Stimulated activated CD8-positive, alpha-beta memory T cell treated with anti-CD3 and anti-CD28 coated beads, Interleukin-15, amount 100 ng/mL, for 1 hour (primary cell): ENCODE results near the gene CENPM.

Source experiments
- DNase-seq: peaks from one replicate; pipeline ENCODE4 v3.0.0-alpha.2; 2020; ENCODE audit warnings: low read depth

Gene CENPM

GRCh38 chr22:41913040-41913719 is 33.8 kb downstream of the CENPM start:
- no peak for DNase-seq

- DNase-seq = no peak
Observed at GRCh38 chr22:41912338-41913039, 34.5 kb downstream of the CENPM start.

- DNase-seq = no peak
Observed at GRCh38 chr22:41911001-41911611, 35.8 kb downstream of the CENPM start.

- DNase-seq = no peak
Observed at GRCh38 chr22:41910050-41911000, 36.6 kb downstream of the CENPM start.

GRCh38 chr22:41909310-41910049 is 37.5 kb downstream of the CENPM start:
- DNase-seq = no peak

GRCh38 chr22:41908411-41909309 is 38.3 kb downstream of the CENPM start:
- no peak for DNase-seq

- no peak for DNase-seq
Observed at GRCh38 chr22:41907436-41908401, 39.2 kb downstream of the CENPM start.

- DNase-seq = no peak
Observed at GRCh38 chr22:41906822-41907221, 40.1 kb downstream of the CENPM start.

GRCh38 chr22:41905411-41906202 is 41.3 kb downstream of the CENPM start:
- DNase-seq = no peak

GRCh38 chr22:41904450-41905410 is 42.2 kb downstream of the CENPM start:
- no peak for DNase-seq

- DNase-seq = no peak
Observed at GRCh38 chr22:41902932-41903421, 44.0 kb downstream of the CENPM start.

- no peak for DNase-seq
Observed at GRCh38 chr22:41902016-41902415, 44.9 kb downstream of the CENPM start.

GRCh38 chr22:41900652-41901312 is 46.2 kb downstream of the CENPM start:
- no peak for DNase-seq

- DNase-seq = no peak
Observed at GRCh38 chr22:41899992-41900651, 46.8 kb downstream of the CENPM start.

- DNase-seq = no peak
Observed at GRCh38 chr22:41899110-41899509, 47.8 kb downstream of the CENPM start.

- DNase-seq = no peak
Observed at GRCh38 chr22:41898645-41899044, 48.3 kb downstream of the CENPM start.
